EH (cell line): ENCODE data around the gene ENPP3.

Experiments
- DNase-seq: peaks from one replicate; pipeline ENCODE4 v3.0.0-alpha.2; 2015; ENCODE audit warnings: low read depth

ENPP3 gene

DNA sequence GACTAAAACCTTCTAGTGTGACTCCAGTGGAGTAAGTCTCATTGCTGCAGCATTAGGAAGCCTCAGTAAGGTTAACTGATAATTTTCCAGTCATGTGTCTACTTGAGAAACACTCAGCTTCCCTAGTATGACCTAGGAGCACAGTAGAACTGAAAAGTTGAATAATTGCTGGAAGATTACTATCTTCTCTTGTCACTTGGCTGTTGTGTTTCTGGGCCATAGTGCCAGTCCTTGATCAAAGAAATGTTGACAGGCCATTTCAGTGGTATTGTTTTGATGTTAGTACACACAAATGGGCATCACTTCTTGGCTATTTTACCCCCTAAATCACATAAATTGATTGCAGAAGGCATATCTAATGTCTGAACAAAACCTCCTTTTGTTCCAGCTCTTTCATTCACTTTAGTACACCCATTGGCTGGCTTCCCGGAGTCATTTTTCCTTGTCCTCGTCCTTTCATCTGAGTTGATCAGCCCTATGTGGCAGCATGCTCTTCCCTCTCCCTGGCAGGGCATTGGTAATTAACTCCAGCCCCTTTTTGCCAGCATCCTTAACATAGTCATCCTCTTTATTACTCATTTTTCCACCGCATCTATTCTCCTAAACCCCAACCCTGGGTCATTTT lies 6.0 kb downstream of the ENPP3 start:
- DNase-seq, result no peak

DNA sequence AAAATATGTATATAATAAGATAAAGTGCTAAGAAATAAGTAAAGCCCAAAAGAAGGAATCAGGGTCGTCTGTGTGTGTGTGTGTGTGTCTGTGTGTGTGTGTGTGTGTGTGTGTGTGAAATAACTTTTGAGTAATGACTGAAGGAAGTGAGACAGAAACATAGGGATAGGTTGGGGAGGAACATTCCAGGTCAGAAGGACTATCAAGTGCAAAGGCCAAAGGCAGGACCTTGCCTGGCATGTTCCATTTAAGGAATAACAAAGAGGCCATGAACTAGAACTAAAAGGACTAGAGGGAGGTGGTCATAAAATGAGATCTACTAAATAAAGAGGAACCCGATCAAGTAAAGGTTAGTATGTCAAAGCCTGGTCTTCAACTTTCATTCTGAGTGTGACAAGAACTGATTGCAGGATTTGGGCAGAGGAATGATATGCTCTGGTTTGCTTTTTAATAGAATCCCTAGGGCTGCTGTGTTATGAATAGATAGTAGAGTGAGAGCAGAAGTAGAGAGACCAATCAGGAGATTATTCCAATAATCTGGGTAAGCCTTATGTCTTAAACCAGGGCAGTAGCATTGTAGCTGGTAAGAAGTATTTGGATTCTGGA lies 6.9 kb downstream of the ENPP3 start:
- DNase-seq, result no peak

DNA sequence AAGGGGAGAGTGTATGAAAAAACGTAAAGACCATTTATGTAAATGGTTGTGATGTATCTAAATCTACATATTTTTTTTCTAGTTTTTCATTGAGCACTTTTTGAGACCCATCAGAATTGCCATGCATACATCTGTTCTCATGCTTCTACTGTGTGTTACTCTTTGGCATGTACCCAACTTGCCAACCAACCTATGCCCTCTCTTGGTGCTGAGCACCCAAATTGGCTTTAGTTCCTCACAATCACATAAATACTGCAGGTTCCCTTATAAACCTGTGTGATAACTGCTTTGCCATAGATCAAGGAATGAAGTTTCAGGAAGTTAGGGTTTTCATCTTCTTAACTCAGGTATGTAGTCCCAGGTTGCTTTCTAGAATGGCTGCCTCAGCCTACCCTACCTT lies 7.8 kb downstream of the ENPP3 start:
- DNase-seq, result no peak

- DNase-seq, result no peak
These were observed 8.7 kb downstream of the ENPP3 start for GRCh38 chr6:131645846-131646245.

- no peak for DNase-seq
These were observed 9.2 kb downstream of the ENPP3 start for GRCh38 chr6:131646249-131646670.

DNA sequence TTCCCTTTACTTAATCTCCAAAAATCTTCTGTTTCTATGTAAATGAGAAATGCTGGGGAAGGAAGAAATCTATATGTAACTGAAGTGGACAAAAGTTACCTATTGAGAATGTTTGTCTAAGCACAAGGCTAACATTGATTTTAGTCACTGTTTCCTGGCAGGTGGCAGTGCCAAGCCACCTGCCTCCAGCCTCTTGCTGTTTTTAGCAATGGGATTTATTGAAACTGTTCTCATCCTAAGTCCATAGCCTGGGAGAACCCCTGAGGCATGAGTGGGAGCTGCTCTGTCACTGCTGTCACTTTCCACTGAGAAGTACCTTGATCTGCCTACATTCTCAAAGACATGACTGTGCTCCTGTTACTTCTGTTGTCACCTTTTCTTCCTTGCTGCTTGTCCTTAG lies 14.7 kb downstream of the ENPP3 start:
- DNase-seq, result no peak

GRCh38 chr6:131652472-131652871 lies 15.4 kb downstream of the ENPP3 start:
- no peak for DNase-seq

DNA sequence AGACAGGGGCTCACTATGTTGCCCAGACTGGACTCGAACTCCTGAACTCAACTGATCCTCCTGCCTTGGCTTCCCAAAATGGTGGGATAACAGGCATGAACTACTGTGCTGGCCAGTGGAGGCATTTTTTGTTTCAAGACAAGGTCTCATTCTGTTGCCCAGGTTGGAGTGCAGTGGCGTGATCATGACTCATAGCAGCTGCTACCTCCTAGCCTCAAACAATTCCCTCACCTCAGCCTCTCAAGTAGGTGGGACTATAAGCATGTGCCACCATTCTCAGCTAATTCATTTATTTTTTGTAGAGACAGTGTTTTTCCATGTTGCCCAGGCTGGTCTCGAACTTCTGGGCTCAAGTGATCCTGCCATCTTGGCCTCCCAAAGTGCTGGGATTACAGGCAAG lies 17.2 kb downstream of the ENPP3 start:
- no peak for DNase-seq

GRCh38 chr6:131655387-131655786 lies 18.3 kb downstream of the ENPP3 start:
- no peak for DNase-seq

GRCh38 chr6:131655951-131656350 lies 18.8 kb downstream of the ENPP3 start:
- DNase-seq, result no peak

DNA sequence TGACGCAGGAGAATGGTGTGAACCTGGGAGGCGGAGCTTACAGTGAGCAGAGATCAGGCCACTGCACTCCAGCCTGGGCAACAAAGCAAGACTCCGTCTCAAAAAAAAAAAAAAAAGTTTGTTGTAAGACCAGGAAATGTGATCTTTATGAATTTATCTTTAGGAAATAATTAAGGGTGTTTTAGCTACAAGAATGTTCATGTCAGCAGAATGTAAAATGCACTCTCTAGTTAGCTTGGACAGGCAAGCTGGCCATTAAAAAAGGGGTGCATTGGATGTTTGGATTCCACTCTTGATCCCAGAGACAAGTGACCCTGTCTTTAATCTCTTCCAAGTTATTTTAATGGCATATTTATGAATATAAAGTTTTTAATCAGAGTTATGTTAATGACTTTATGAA lies 19.6 kb downstream of the ENPP3 start:
- DNase-seq, result no peak

GRCh38 chr6:131657222-131657621 lies 20.1 kb downstream of the ENPP3 start:
- DNase-seq, result no peak

- peak; percentile 68 for DNase-seq
These were observed 20.6 kb downstream of the ENPP3 start for GRCh38 chr6:131657630-131658111.

- DNase-seq, result no peak
These were observed 21.2 kb downstream of the ENPP3 start for GRCh38 chr6:131658287-131658686.

DNA sequence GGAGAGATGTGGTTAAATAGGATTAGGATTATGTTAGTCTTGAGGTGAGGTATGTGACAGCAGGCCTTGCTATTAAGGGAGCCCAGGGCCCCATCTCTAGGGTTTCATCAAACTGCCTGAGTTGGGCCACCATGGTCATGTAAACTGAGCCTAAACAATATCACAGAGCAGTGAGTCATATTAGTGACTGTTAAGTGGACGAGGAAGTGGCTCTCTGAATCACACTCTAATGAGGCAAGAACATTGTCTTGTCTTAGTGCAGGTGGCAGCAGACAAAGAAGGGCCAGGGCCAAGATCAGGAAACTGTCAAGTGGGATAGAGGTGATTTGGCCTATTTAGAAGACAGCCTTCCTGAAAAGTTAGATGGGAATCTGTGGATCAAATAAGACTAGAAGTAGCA lies 23.1 kb downstream of the ENPP3 start:
- peak; percentile 49 for DNase-seq

DNA sequence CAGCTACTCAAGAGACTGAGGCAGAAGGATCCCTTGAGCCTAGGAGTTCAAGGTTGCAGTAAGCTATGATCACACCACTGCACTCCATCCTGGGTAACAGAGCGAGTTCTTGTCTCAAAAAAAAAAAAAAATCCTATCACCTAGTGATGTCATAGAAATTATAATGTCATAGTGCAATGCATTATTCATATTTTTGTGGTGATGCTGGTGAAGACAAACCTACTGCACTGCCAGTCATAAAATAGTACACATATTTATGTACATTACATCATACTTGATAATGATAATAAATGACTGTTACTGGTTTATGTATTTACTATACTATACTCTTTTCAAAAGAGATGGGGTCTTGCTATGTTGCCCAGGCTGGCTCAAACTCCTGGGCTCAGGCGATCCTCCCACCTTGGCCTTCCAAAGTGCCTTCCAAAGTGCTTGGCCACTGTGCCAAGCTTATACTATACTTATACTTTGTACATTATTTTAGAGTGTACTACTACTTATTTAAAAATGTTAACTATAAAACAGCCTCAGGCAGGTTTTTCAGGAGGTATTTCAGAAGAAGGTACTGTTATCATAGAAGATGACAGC lies 26.6 kb downstream of the ENPP3 start:
- DNase-seq, result no peak

DNA sequence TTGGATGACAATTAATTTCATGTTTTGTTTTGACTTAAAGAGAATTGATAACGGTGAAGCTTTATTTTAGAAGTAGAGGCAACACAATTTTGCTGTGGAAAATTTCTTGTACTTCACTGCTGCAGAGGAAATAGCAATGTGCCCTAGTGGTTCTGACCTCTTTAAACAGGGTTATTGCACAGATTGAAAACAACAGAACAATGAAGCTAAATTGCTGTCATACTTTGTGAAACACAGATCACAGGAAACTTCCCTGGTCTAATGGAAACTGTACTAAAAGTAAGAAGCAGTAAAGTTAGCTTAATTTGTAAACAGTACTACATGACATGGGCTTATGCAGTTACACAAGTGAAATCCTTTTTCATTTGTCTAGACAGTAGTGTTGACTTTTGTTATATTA lies 32.8 kb downstream of the ENPP3 start:
- DNase-seq, result peak; percentile 8

DNA sequence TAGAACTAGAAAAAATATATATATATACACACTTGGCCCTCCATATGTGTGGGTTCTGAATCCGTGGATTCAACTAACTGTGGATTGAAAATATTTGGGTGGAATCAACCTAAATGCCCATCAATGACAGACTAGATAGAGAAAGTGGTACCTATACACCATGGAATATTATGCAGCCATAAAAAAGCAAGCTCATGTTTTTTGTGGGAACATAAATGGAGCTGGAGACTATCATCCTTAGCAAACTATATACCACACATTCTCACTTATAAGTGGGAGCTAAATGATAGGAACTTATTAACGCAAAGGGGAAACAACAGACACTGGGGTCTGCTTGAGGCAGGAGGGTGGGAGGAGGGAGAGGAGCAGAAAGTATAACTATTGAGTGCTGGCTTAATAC lies 36.1 kb downstream of the ENPP3 start:
- DNase-seq, result no peak

- DNase-seq, result no peak
These were observed 41.3 kb downstream of the ENPP3 start for GRCh38 chr6:131678442-131678841.

DNA sequence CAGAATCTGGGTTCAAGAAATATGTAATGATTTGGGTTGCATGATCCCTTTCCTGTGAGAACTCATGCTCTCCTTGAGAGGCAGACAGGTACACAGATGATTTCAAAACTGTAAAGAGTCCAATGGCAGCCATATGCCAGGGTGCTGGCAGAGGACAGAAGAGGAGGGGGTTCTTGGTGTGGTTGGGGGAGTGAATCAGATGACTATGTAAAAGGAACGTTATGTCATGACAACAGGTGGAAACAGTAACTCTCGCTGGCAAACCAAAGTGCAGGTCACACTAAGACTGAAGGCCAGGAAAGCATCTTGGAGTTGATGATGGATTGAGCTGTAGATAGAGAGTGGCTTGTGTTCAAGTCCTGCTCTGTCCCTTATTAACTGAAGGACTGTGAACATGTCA lies 43.8 kb downstream of the ENPP3 start:
- DNase-seq, result no peak

GRCh38 chr6:131681585-131681984 lies 44.5 kb downstream of the ENPP3 start:
- DNase-seq, result no peak

- peak; percentile 43 for DNase-seq
These were observed 45.3 kb downstream of the ENPP3 start for GRCh38 chr6:131682442-131682841.

DNA sequence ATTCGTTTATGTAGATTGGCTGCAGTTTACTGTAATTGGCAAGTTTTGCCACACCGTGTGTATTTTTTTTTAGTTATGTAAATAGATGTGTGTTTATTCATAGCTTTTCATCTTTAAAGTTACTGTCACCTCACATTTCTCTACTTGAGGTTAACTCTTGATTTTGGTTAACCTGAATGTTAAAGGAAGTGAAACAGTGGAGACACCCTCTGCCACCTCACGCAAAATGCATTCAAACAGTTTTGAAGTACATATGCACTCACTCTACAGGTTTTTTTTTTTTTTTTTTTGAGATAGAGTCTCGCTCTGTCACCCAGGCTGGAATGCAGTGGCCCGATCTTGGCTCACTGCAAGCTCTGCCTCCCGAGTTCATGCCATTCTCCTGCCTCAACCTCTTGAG lies 46.4 kb downstream of the ENPP3 start:
- no peak for DNase-seq
